ENCODE results near the gene ARL6IP6. TPM values are rescaled to one million over a fixed set of nuclear protein-coding genes. Genes with fewer than 3 reads are reported as not detected.

Gene ARL6IP6
- total and polyA plus RNA-seq, 2 of the 13 experiments (the other 11 are each of a cell fraction or from before 2014, with no cell fraction given), result 45.0 to 65.9 TPM

DNA sequence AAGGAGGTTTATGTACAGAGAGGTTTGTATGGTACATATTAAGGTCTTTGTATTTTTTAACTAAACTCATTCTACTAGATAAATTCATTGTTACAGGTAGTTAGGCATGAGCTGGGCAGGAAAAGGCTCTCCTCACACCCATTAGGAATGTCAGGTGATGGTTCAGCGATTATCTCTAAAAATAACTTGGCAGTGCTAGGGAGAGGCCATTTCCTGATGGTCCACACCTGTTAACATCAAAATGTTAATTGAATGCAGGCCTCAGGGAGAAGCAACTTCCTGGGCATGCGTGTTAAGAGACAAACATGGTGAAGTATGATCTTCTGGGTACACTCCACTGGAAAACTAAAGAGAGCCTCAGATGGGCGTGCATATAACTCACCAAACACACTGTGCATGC is 73.6 kb downstream of the ARL6IP6 start (continued):
- no peak for TF ChIP-seq ZBTB4 (CRISPR knock-in tag; IDR thresholded peaks at IDR 0.05; ENCODE audit: borderline replicate concordance)
- TF ChIP-seq, protein P1, sequence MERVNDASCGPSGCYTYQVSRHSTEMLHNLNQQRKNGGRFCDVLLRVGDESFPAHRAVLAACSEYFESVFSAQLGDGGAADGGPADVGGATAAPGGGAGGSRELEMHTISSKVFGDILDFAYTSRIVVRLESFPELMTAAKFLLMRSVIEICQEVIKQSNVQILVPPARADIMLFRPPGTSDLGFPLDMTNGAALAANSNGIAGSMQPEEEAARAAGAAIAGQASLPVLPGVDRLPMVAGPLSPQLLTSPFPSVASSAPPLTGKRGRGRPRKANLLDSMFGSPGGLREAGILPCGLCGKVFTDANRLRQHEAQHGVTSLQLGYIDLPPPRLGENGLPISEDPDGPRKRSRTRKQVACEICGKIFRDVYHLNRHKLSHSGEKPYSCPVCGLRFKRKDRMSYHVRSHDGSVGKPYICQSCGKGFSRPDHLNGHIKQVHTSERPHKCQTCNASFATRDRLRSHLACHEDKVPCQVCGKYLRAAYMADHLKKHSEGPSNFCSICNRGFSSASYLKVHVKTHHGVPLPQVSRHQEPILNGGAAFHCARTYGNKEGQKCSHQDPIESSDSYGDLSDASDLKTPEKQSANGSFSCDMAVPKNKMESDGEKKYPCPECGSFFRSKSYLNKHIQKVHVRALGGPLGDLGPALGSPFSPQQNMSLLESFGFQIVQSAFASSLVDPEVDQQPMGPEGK (CRISPR knock-in tag; IDR thresholded peaks at IDR 0.05), result no peak
- TF ChIP-seq, protein P2, sequence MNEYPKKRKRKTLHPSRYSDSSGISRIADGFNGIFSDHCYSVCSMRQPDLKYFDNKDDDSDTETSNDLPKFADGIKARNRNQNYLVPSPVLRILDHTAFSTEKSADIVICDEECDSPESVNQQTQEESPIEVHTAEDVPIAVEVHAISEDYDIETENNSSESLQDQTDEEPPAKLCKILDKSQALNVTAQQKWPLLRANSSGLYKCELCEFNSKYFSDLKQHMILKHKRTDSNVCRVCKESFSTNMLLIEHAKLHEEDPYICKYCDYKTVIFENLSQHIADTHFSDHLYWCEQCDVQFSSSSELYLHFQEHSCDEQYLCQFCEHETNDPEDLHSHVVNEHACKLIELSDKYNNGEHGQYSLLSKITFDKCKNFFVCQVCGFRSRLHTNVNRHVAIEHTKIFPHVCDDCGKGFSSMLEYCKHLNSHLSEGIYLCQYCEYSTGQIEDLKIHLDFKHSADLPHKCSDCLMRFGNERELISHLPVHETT (CRISPR knock-in tag; conservative IDR thresholded peaks at IDR 0.05), result no peak

DNA sequence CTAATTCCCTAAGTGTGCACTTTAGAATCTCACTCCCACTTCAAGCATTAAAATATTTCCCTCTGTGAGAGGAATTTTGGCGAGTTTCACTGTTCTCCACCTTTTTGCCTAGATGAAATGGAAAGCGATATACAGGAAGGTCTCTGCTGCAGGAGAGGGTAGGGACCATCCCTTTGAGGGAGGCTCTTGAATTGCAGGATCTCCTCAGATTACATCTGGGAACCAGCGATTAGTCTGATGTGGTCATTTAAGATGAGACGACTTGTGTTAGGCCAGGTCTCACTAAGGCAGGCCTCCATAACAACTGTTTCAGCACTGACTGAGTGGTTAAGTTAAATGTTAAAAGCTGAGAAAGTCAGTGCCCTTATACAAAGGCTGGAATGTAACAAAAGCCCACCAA is 74.6 kb downstream of the ARL6IP6 start:
- H3K36me3 ChIP-seq (replicated peaks in 1 of 2; ENCODE audit: control insufficient read depth in 1 of 2, insufficient read depth in 2 of 2, low read length in 2 of 2), result no peaks in the 10 kb centered on the region
- in situ Hi-C loops (cut with HindIII; ENCODE audit: extremely low pct_ligation_motif_present, low pct_unique_long_range_greater_than_20kb), result no loop called here
- no peaks in the 10 kb centered on the region for H3K4me1 ChIP-seq (ENCODE audit: insufficient read depth, low read length)
- 33% methylated on average over 4 of the region's 4 CpGs for WGBS (ENCODE audit: low lambda C conversion rate)
- H3K4me2 ChIP-seq (ENCODE audit: low read depth, low read length), result no peak overlapping the region
- no peak overlapping the region for H3K4me3 ChIP-seq (replicated peaks in 1 of 3; ENCODE audit: insufficient read depth in 1 of 3, low read depth in 2 of 3, low read length in 3 of 3)
- no peak overlapping the region for H3K9ac ChIP-seq (ENCODE audit: insufficient read depth, low read depth, low read length)
- no TSS peak for BruUV-seq (replicated peaks)
- H4K20me1 ChIP-seq (ENCODE audit: insufficient read depth, low read length), result no peaks in the 10 kb centered on the region
- ChIA-PET POLR2A (no interaction called here), CTCF (ENCODE audit: low intra/inter-chr PET ratio, low total read pairs) (interaction anchor here (0.6 kb wide), 1 partner anchor 9 kb away, joined by 4 read pairs; no protein-coding TSS in a partner anchor)
- H3K27ac ChIP-seq (ENCODE audit: extremely low read length, insufficient read depth, low read length), result no peak overlapping the region
- H2AFZ ChIP-seq (ENCODE audit: low read length), result no peak overlapping the region
- no peaks in the 10 kb centered on the region for H3K79me2 ChIP-seq (ENCODE audit: insufficient read depth, low read length)
- intact Hi-C loops (cut with micrococcal nuclease; ENCODE audit: unreplicated experiment), result no loop called here
- ATAC-seq, result no peak
- DNase-seq (ENCODE audit: low spot score), result no peak
- no peak for FAIRE-seq
- H3K27me3 ChIP-seq (ENCODE audit: control insufficient read depth in 1 of 2, insufficient read depth in 2 of 2, low read length in 2 of 2), result peaks cover 0 to 9% of the 10 kb centered on the region in 2 experiments; a peak in 3 of 5 replicates
- no peaks in the 10 kb centered on the region for H3K9me3 ChIP-seq (ENCODE audit: low read length)
- TF ChIP-seq SKI (IDR thresholded peaks at IDR 0.05; ENCODE audit: partially characterized antibody) (no peak), DR1 (CRISPR knock-in tag; IDR thresholded peaks at IDR 0.05) (no peak), NFATC3 (CRISPR knock-in tag; IDR thresholded peaks at IDR 0.05) (no peak), MXD4 (CRISPR knock-in tag; IDR thresholded peaks at IDR 0.05) (no peak), ZNF101 (CRISPR knock-in tag; IDR thresholded peaks at IDR 0.05; ENCODE audit: borderline replicate concordance, low read depth) (no peak), ARID2 (CRISPR knock-in tag; IDR thresholded peaks at IDR 0.05; ENCODE audit: borderline replicate concordance) (no peak), SOX6 (IDR thresholded peaks at IDR 0.05) (no peak), SOX6 (CRISPR knock-in tag; IDR thresholded peaks at IDR 0.05) (no peak), ARNTL (CRISPR knock-in tag; IDR thresholded peaks at IDR 0.05) (no peak), JUNB (CRISPR knock-in tag; IDR thresholded peaks at IDR 0.05; ENCODE audit: borderline replicate concordance) (no peak)
- TF ChIP-seq, protein P3, sequence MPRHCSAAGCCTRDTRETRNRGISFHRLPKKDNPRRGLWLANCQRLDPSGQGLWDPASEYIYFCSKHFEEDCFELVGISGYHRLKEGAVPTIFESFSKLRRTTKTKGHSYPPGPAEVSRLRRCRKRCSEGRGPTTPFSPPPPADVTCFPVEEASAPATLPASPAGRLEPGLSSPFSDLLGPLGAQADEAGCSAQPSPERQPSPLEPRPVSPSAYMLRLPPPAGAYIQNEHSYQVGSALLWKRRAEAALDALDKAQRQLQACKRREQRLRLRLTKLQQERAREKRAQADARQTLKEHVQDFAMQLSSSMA (CRISPR knock-in tag; IDR thresholded peaks at IDR 0.05), result no peak
- TF ChIP-seq, protein P4, sequence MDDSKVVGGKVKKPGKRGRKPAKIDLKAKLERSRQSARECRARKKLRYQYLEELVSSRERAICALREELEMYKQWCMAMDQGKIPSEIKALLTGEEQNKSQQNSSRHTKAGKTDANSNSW (CRISPR knock-in tag; IDR thresholded peaks at IDR 0.05; ENCODE audit: borderline replicate concordance), result no peak
